HEK293 (cell line): ENCODE results near the gene TMC2.
A peak's percentile ranks its signal among the peaks of the same experiment; 100 is the strongest.

Source experiments
- BCL6B ChIP-seq: fragments of 450-650 bp; formaldehyde crosslinking; IDR thresholded peaks from 2 replicates; pipeline ENCODE4 v1.5.1; 2017; ENCODE audit warnings: missing biosample characterization, missing genetic modification characterization
- SP2 ChIP-seq: fragments of 450-650 bp; formaldehyde crosslinking; IDR thresholded peaks from 2 replicates; pipeline ENCODE4 v1.5.1; 2016; ENCODE audit warnings: missing biosample characterization, missing genetic modification characterization
- ZBTB10 ChIP-seq: fragments of 450-650 bp; formaldehyde crosslinking; IDR thresholded peaks from 2 replicates; pipeline ENCODE4 v1.5.1; 2016; ENCODE audit warnings: missing biosample characterization, missing genetic modification characterization
- ZBTB11 ChIP-seq: fragments of 450-650 bp; formaldehyde crosslinking; conservative IDR thresholded peaks from 2 replicates; pipeline ENCODE4 v1.5.1; 2016; ENCODE audit warnings: low read depth, missing biosample characterization, missing genetic modification characterization
- ZBTB20 ChIP-seq: fragments of 450-650 bp; formaldehyde crosslinking; IDR thresholded peaks from 2 replicates; pipeline ENCODE4 v1.5.1; 2016; ENCODE audit warnings: missing biosample characterization, missing genetic modification characterization
- ZBTB48 ChIP-seq: fragments of 450-650 bp; formaldehyde crosslinking; IDR thresholded peaks from 2 replicates; pipeline ENCODE4 v1.5.1; 2016; ENCODE audit warnings: missing biosample characterization, missing genetic modification characterization
- ZBTB6 ChIP-seq: fragments of 450-650 bp; formaldehyde crosslinking; IDR thresholded peaks from 2 replicates; pipeline ENCODE4 v1.5.1; 2017; ENCODE audit warnings: missing biosample characterization, missing genetic modification characterization
- ZBTB8A ChIP-seq: fragments of 450-650 bp; formaldehyde crosslinking; IDR thresholded peaks from 2 replicates; pipeline ENCODE4 v1.5.1; 2016; ENCODE audit warnings: missing biosample characterization, missing genetic modification characterization
- ZNF146 ChIP-seq: fragments of 450-650 bp; formaldehyde crosslinking; IDR thresholded peaks from 2 replicates; pipeline ENCODE4 v1.5.1; 2016; ENCODE audit warnings: missing biosample characterization, missing genetic modification characterization
- ZNF157 ChIP-seq: fragments of 450-650 bp; formaldehyde crosslinking; IDR thresholded peaks from 2 replicates; pipeline ENCODE4 v1.5.1; 2016; ENCODE audit warnings: missing biosample characterization, missing genetic modification characterization
- ZNF266 ChIP-seq: fragments of 450-650 bp; formaldehyde crosslinking; IDR thresholded peaks from 2 replicates; pipeline ENCODE4 v1.5.1; 2016; ENCODE audit warnings: missing biosample characterization, missing genetic modification characterization, low read depth
- ZNF600 ChIP-seq: fragments of 450-650 bp; formaldehyde crosslinking; IDR thresholded peaks from 2 replicates; pipeline ENCODE4 v1.5.1; 2016; ENCODE audit warnings: missing biosample characterization, missing genetic modification characterization
- ZNF629 ChIP-seq: fragments of 450-650 bp; formaldehyde crosslinking; IDR thresholded peaks from 2 replicates; pipeline ENCODE4 v1.5.1; 2017; ENCODE audit warnings: missing biosample characterization, missing genetic modification characterization
- ZNF639 ChIP-seq: fragments of 450-650 bp; formaldehyde crosslinking; IDR thresholded peaks from 2 replicates; pipeline ENCODE4 v1.5.1; 2016; ENCODE audit warnings: missing biosample characterization, missing genetic modification characterization
- ZNF677 ChIP-seq: fragments of 450-650 bp; IDR thresholded peaks from 2 replicates; pipeline ENCODE4 v1.5.0; 2018; ENCODE audit warnings: missing biosample characterization, mild to moderate bottlenecking, missing genetic modification characterization, moderate library complexity
- ZNF692 ChIP-seq: fragments of 450-650 bp; formaldehyde crosslinking; IDR thresholded peaks from 2 replicates; pipeline ENCODE4 v1.5.1; 2016; ENCODE audit warnings: missing biosample characterization, missing genetic modification characterization

Gene TMC2

GRCh38 chr20:2508631-2509467 is 27.5 kb upstream of the TMC2 start, which contains the start of gene ZNF343 (continued):
- TF ChIP-seq ZNF692 (peak; percentile 24), SP2 (tag by site-specific recombination) (peak; percentile 82), ZBTB11 (tag by site-specific recombination) (peak; percentile 82), ZNF157 (tag by site-specific recombination) (no peak), ZNF146 (0 out of 2 replicates have a peak, but pooled peaks have one; percentile 7), ZNF639 (tag by site-specific recombination) (peak; percentile 26; the same call in 1 of the 2 replicates), ZBTB6 (tag by site-specific recombination) (no peak), BCL6B (tag by site-specific recombination) (no peak), ZBTB20 (tag by site-specific recombination) (peak; percentile 87), ZNF600 (peak; percentile 45; the same call in 1 of the 2 replicates), ZNF629 (tag by site-specific recombination) (peak; percentile 57), ZBTB10 (tag by site-specific recombination) (no peak), ZNF677 (tag by site-specific recombination) (peak; percentile 90), ZNF266 (no peak), ZBTB48 (tag by site-specific recombination) (peak; percentile 59), ZBTB8A (peak; percentile 35; the same call in 1 of the 2 replicates)
